Endometrial microvascular endothelial cells (primary cell): ENCODE data around the gene SOX5. TPM values are rescaled to one million over a fixed set of nuclear protein-coding genes. Genes with fewer than 3 reads are reported as not detected.

ENCODE experiments used
- in situ Hi-C: cut with HindIII; loops from 2 replicates; pipeline ENCODE4 v1.10.0; 2017; ENCODE audit warnings: low sequenced_read_pairs, low pct_unique_long_range_greater_than_20kb; ENCODE audit errors: inconsistent ontology term
- total RNA-seq: library from RNA; depleted of rRNA; stranded (reverse); fragments of >200 nt; gene quantifications from one replicate; pipeline ENCODE4 v1.2.3, GENCODE V29; 2015; ENCODE audit errors: inconsistent ontology term

The SOX5 gene
- total RNA-seq, 1 donor from 2014 or later, result not detected

GRCh38 chr12:23775208-23775607, 174.3 kb downstream of the SOX5 start:
- in situ Hi-C loops, result no loop called here

DNA sequence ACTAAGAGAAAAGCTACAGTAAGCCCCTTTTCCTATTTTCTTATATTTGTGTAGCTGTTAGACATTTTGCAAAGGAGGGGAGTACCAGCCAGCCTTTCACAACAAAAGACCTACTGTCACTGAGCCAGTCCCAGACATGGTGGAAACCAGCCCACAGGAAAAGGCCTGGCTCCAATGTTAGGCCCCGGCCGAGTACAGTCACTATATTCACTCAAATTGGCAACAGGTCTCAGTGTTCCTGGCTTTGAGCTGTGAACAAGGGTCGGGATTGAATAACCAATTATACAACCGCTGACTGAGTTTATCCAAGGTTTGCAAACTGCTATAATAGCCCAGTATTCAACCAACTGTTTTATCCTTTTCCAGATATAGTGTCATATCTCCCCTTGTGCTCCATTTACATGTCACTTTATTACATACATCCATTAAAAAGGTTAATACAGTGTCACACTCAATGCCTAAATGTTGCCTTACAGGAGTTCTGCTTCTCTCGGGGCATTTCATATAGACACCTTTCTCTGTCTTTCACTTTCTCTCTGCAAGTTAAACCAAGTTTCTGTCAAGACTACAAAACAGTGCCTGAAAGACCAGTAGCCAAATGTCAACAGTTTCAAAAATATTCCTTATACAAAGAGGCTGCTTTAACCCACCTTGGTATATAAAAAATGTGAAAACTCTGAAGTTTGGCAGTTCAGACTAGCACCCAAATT, 178.1 kb downstream of the SOX5 start:
- in situ Hi-C loops, result no loop called here

- in situ Hi-C loops, result no loop called here
These were observed 179.1 kb downstream of the SOX5 start for GRCh38 chr12:23770202-23770938.

DNA sequence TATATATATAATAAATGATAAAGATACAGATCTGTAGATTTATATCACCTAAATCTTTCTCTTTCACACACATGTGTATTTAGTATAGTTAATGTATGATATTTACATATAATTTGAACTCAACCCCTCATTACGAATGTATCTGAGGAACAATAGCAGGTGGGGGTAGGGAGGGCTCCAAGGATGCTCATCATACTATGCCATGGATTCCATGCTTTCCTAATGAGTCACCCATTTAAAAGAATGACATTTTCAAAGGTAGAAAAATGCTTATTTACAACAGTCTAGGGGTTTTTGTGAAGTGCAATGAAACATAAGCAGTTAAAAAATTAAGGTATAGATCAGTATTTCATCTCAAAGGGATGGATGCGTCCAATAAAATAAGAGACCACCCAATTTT, 181.6 kb downstream of the SOX5 start:
- in situ Hi-C loops, result no loop called here

GRCh38 chr12:23763724-23764123, 185.7 kb downstream of the SOX5 start:
- in situ Hi-C loops, result no loop called here

GRCh38 chr12:23760495-23760894, 189.0 kb downstream of the SOX5 start:
- in situ Hi-C loops, result no loop called here

- in situ Hi-C loops, result no loop called here
These were observed 190.9 kb downstream of the SOX5 start for GRCh38 chr12:23758608-23759007.

GRCh38 chr12:23757541-23757962, 191.9 kb downstream of the SOX5 start:
- in situ Hi-C loops, result no loop called here

DNA sequence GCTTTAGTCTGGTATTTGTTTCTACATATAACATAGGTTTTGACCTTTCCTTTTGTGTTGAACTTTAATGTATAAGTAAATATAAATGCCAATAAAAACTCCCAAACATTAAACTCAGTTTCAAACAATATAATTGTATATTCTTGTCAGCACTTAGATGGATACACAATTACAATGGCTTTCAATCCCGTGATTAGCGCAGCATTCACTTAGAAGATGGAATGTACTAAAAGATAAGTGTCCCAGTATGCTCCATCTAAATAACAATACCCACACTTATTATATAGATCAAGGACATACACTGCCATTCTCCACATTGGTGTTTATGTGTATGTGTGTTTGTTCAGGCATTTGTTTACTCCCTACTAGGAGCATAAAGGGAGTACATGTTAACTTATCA, 193.1 kb downstream of the SOX5 start:
- in situ Hi-C loops, result no loop called here

DNA sequence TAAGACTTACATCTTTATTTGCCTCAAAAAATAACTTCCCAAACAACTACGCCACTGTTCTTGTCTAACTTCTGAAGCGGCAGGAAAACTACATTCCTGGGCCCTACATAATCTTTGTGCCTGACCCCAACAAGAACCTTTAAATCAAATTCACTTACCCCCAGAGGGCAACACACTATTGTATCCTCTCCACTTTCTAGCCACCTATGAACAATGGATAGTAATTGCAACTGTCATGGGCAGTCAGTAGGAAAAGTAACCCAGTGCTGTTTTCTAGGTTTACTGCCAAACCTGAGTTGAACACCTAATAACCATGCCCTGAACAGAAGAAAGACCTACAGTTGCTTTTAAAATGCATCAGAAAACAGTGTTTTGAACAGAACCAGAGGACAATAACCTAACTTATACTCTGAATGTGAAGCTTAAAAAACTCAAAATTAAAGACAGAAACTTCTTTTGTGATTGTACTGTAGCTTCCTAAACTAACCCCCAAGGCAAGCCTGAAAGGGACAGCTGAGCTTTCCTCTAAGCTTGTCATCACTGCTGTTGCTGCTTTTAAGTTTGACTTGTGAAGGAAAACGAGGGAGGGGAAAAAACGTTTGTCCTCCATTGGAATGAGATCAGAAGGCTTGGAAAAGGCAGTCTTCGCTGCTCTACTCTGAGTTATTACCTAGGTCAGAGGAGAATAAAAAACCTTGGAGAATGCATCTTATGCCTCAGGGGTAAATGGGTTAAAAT, 195.7 kb downstream of the SOX5 start:
- in situ Hi-C loops, result no loop called here

GRCh38 chr12:23752245-23752644, 197.2 kb downstream of the SOX5 start:
- in situ Hi-C loops, result no loop called here

- in situ Hi-C loops, result no loop called here
These were observed 197.8 kb downstream of the SOX5 start for GRCh38 chr12:23751641-23752040.

GRCh38 chr12:23750923-23751322, 198.5 kb downstream of the SOX5 start:
- in situ Hi-C loops, result no loop called here

DNA sequence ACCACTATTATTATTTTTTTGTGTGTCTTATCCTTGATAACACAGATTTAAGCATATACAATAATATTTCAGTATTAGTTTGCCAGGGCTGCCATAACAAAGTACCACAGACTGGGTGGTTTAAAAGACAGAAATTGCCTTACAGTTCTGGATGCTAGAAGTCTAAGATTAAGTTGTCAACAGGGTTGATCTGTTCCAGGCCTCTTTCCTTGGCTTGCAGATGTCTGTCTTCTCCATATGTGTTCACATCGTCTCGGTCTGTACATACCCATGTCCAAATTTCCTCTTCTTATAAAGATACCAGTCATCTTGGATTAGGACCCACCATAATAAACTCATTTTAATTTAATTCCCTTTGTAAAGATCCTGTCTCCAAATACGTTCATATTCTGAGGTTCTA, 204.8 kb downstream of the SOX5 start:
- in situ Hi-C loops, result no loop called here

GRCh38 chr12:23742574-23742973, 206.9 kb downstream of the SOX5 start:
- in situ Hi-C loops, result no loop called here

GRCh38 chr12:23731493-23731892, 218.0 kb downstream of the SOX5 start:
- in situ Hi-C loops, result no loop called here

DNA sequence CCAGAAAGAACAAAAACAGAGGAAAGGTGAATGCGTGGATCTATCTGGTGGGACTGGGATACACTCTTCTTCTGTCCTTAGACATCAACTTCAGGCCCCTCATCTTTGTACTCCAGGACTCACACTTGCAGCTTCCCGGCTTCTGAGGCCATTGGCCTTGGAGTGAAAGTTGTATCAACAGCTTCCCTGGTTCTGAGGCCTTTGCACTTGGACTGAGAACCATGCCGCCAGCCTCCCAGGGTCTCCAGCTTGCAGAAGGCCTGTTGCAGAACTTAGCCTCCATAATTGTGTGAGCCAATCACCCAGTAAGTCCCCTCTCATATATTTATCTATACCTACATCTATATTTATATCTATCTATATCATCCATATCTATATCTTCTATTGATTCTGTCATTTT, 218.4 kb downstream of the SOX5 start:
- in situ Hi-C loops, result no loop called here

- in situ Hi-C loops, result no loop called here
These were observed 220.1 kb downstream of the SOX5 start for GRCh38 chr12:23729359-23729758.

GRCh38 chr12:23726646-23727045, 222.8 kb downstream of the SOX5 start:
- in situ Hi-C loops, result no loop called here

DNA sequence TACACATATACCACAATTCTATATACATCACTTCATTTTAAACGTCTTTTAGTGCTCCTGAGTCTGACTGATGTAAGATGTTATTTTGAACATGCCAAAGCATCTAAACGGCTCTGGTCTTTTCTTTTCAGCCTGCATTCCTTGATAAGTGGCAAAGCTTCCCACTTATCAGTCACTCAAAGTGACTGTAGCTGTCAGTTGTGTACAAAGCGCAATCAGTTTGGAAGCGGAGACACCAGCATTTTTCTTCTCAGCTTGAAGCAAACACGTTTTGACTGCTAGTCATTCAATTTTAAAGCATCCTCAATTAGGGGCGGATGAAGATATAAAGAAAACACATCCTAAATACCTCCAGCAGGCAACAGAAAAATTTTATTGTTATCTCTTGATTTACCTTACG, 226.8 kb downstream of the SOX5 start:
- in situ Hi-C loops, result no loop called here
